CD4-positive, alpha-beta T cell treated with Interleukin-17A for 4 hours (primary cell): Measurements from ENCODE around the gene MYBPC2.
A peak's percentile ranks its signal among the peaks of the same experiment; 100 is the strongest.
"Not testable (repeated sequence)": the region's sequence is repeated elsewhere in the genome, so short reads cannot be mapped to it uniquely, and the experiment has no call there.

Source experiments
- DNase-seq: peaks from one replicate; pipeline ENCODE4 v3.0.0-alpha.2; 2020; ENCODE audit warnings: mixed read lengths

The MYBPC2 gene

DNA sequence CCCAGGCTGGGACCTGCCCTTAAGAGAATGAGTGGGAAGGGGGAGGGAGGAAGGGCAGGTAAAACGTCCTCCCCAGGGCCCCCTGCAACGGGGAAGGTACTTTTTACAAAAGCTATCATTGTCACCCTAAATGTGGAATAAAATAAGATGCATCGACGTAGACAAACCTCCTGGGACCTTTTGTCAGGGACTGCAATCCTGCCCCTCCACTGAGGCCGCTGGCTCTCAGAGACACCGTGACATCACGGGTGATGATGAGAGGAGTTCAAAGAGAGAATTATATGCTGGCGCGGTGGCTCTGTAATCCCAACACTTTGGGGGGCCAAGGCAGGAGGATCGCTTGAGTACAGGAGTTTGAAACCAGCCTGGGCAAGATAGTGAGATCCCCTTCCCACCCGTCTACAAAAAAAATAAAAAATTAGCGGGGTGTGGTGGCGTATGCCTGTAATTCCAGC is 1.8 kb upstream of the MYBPC2 start:
- no peak for DNase-seq

DNA sequence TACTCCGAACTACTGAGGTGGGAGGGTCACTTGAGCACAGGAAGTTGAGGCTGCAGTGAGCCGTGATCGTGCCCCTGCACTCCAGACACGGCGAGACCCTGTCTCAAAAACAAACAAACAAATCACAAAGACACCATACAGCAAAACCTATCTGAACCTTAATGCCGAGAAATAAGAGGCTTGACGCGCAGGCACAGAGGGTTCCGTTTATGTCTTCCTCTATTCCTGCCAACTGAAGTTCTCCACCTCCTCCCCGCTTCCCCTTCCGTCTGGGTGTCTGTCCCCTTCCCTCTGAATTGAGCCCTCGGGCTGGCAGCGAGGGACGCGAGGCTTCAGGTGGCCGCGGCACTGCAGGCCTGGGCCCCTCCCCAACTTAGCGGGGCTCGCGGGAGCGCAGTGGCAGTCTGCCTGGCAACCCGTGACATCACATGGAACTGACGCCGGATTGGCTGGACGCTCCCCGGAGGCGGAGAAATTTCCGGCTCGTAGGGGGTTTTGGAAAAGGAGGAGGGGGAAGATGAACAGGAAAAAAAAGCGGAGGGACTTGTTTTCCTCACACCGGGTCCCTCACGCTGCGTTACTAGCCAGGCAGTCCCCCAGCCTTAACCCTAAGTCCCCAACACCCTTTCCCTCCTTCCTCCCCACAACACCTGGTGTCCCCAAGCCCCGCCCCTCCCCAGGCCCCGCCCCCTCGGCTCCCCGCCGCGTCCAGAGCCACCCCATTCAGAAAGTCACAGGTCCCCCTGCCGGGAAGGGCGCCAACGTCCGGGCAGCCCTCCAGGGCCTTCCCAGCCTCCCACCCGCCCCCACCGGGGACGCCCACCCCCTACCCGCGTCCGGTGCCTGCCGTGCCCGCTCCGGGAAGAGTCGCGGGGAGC is 1.1 kb upstream of the MYBPC2 start:
- peak; percentile 88 for DNase-seq

DNA sequence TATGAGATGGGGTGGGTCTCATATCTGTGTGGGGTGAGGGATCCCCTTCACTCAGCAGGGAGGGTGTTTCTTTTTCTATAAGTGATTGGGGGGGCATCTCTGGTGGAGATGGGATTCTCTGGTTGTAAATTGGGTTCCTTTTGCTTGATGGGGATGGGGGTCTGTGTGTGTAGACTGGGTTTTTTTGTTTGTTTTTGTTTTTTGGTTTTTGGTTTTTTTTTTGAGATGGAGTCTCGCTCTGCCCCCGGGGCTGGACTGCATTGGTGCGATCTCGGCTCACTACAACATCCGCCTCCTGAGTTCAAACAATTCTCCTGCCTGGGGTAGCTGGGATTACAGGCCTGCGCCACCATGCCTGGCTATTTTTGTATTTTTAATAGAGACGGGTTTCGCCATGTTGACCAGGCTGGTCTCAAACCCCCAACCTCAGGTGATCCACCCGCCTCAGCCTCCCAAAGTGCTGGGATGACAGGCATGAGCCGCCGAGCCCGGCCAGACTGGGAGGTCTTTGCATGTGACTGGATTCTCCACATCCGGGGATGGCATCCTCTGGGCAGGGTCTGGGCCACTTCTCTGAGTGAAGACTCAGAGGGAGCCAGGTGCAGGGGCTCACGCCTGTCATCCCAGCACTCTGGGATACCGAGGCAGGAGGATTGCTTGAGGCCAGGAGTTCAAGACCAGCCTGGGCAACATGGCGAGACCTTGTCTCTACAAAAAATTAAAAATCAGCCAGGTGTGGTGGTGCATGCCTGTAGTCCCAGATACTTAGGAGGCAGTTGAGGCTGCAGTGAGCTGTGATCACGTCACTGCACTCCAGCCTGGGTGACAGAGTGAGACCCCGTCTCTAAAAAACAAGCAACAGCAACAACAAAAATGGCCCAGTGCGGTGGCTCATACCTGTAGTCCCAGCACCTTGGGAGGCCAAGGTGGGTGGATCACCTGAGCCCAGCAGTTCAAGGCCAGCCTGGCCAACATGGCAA is 799 bp downstream of the MYBPC2 start:
- DNase-seq: no peak

DNA sequence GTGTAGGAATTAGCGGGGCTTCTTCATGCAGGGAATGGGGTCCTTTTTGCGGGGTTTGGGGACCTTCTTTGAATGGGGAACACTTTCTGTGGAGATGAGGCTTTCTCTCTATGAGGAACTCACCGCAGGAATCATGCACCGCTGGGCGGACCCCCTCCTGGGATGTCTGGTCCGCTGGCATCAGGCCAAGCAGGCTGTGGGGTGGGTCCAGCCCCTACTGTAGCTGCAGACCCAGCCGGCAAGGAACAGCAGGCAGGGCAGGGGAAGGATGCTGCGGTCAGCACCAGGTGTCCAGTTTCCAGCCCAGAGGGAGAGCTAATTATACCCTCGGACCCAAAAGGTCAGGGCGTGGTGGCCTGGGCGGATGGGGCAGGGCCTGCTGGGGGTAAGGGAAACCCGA is 1.8 kb downstream of the MYBPC2 start:
- no peak for DNase-seq

DNA sequence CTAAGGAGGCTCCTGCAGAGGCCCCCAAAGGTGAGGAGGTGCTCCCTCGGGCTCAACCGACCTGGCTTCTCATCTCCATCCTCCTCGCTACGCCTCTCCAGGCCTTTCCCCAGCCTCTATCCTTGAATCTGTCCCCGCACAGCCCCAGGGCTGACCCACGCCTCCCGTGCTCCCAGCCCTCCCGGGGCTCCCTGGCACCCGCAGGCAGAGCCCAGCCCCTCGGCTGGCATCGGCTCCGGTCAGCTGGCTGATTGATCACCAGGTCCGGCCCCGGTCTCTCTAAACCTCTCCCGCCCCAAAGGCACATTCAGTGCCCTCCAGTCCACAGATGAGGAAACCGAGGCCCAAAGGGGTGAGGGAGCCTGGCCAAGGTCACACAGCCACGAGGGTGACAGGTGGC is 2.5 kb downstream of the MYBPC2 start:
- no peak for DNase-seq

DNA sequence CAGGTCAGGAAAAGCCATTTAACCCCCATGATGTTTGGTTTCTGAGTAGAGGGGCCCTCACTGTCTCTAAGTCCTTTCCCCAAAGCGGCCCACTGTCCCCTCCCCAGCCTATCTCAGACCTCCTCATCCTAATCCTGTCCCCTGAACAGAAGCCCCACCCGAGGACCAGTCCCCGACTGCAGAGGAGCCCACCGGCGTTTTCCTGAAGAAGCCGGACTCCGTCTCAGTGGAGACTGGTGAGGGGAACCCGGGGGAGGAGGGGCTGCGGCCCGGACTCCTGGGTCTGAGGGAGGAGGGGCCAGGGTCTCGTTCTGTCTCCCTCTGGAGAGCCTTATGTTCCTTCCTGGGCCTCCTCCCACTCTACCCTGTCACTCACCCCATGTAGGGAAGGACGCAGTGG is 2.9 kb downstream of the MYBPC2 start:
- DNase-seq: no peak

DNA sequence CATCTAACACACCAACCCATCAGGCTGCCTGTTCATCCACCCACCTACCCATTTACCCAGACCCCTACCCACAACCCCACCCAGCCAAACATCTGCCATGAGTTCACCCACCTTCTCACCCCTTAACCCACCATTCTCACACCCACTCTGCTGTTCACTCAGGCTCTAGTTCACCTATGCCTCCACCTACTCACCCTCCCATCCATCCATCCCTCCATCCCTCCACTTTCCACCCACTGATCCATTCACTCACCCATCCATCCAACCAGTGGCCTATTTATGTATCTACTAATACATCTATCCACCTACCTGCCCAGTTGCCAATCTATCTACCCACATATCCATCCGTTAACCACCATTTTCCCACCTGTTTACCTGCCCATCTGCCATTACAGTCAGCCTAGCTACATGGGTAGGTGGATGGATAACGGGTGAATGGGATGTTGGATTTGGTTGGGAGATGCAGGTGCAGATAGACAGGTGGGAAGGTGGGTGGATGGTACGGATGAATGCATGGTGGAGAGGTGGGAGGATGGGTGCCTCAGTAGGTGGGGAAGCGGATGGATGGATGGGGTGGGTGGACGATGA is 5.3 kb downstream of the MYBPC2 start:
- DNase-seq: no peak

DNA sequence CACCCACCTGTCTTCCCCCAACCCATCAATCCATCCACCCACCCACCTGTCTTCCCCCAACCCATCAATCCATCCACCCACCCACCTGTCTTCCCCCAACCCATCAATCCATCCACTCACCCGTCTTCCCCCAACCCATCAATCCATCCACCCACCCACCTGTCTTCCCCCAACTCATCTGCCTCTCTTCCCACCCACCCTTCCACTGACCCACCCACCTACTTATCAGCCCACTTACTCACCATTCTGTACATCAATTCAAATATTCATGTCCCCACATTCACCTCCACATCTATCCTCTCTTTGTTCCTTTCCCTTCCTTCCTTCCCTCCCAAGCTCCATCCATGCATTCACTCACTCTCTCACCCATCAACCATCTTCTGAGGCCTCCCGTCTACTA is 6.4 kb downstream of the MYBPC2 start:
- not testable (repeated sequence) for DNase-seq

DNA sequence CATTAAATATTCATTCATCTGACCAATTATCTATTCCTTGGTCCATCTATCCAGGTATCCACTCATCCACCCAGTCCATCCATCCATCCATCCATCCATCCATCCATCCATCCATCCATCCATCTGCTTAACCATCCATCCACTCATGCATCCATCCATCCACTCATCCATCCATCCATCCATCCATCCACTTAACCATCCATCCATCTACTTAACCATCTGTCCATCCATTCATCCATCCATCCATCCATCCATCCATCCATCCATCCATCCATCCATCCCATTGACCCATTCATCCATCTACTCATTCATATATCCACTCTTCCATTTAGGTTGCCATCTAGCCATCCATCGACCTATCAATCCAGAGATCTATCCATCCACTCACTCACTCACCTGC is 11.4 kb downstream of the MYBPC2 start:
- DNase-seq: no peak

DNA sequence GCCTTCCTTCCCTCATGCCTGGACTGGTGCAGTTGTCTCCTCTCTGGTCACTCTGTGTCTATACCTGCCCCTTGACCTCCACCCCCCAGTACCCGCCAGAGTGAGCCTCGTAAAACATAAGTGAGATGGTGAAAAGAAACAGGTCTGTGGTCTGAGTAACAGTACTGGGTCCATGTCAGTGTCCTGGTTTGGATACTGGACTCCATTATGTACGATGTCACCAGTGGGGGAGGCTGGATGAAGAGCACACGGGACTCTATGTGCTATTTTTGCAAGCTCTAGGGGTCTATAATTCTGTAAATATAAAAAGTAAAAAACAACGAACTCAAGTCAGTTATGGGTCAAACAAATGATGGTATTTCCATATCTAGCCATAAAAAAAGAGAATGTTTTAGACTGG is 14.4 kb downstream of the MYBPC2 start:
- DNase-seq: no peak

DNA sequence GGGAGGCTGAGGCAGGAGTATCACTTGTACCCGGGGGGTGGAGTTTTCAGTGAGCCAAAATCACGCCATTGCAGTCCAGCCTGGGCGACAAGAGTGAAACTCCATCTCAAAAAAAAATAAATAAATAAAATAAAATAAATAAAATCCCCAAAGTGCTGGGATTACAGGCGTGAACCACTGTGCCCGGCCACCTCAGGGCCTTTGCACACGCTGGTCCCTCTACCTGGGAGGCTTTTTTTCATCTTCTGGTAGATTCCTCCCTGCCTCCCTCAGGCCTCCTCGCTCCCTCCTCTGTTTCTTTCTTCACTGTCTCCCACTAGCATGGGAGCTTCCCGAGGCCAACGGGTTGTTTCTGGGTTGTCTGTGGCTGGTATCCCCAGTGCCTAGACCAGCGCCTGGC is 15.1 kb downstream of the MYBPC2 start:
- no peak for DNase-seq

DNA sequence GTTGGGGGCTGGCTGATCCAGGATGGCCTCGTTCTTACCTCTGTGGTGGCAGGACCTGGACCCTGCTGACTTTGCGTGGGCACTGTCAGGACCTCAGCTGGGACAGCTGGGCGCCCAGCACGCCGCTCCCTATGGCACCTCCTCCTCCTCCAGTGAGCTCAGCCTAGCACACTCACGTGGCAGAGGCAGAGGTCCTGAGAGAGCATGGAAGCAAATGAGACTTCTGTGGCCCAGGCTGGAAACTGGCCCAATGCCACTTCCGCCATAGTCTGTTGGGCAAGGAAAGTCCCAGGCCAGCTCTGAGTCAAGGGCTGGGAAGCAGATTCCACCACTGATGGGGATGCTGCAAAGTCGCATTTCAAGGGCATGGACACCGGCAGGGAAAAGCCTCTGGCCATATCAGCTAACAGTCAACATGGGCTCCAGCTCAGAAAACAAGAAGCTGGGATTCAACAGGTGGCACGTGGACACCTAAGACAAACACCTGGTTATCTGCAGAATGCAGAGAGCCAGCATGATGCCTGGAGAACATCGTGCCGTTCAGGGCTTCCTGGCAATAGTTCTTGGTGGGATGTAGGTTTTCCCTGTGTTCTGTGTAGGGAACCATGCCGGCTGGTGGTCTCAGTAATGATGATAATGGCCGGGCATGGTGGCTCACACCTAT is 16.7 kb downstream of the MYBPC2 start:
- no peak for DNase-seq

DNA sequence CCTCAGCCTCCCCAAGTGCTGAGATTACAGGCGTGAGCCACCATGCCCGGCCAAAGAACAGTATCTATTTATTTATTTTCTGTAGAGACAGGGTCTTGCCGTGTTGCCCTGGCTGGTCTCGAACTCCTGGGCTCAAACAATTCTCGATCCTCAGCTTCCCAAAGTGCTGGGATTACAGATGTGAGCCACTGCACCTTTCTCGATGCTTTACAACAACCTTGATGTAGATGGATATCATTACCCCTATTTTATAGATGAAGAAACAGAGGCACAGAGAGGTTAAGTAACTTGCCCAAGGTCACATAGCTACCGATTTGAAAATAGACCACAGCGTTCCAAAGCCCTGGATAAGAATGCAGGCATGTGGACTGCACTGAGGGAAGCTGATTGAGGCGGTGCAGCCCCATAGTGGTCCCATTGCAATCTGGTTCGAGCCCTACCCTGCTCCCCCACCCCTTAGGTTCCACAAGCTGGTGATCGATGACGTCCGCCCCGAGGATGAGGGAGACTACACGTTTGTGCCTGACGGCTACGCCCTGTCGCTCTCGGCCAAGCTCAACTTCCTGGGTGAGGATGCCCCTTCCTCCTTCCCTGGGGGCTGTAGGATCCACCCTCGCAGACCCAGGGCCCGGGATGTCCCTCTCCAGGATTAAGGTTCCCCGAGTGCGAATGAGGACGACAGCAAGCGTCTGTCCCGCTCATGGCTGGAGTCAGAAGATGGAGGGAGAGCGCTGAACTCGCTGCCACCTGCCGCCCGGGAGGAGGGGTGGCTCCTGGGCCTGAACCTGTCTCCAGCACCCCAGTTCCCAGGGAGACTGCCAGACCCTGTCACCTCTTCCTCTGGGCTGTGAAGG is 17.9 kb downstream of the MYBPC2 start:
- DNase-seq: no peak

DNA sequence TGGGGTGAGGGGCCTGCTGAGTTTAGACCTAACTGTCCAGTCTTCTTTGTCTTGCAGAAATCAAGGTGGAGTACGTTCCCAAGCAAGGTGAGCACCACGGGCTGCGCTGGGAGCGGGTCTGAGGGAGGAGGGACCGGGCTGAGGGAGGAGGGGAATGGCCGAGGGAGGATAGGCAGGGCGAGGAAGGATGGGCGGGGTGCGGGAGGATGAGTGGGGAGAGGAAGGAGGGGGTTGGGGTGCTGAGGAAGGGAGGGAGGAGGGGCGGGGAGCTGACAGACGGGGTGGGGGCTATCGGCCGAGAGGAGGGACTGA is 18.5 kb downstream of the MYBPC2 start:
- DNase-seq: no peak

DNA sequence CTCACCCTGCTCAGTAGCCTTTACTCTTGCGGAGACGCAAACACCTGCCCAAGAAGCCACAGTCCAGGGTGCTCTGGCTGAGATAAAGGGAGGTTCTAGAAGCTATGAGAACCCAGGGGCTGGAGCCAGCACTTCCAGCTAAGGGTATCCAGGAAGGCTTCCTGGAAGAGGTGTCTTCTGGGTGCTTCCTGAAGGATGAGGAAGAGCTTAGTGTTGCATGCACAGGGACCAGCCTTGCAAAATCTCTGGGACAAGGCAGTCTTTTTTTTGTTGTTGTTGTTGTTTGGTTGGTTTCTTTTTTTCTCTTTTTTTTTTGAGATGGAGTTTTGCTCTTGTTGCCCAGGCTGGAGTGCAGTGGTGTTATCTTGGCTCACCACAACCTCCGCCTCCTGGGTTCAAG is 20.6 kb downstream of the MYBPC2 start:
- DNase-seq: no peak

DNA sequence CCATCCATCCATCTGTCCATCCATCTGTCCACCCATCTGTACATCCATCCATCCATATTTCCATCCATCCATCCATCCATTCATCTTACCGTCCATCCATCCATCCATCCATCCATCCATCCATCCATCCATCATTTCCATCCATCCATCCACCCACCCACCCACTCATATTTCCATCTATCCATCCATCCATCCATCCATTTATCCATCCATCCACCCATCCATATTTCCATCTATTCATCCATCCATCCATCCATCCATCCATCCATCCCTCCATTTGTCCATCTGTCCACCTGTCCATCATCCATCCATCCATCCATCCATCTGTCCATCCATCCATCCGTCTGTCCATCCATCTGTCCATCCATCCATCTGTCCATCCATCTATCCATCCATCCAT is 23.3 kb downstream of the MYBPC2 start:
- no peak for DNase-seq

DNA sequence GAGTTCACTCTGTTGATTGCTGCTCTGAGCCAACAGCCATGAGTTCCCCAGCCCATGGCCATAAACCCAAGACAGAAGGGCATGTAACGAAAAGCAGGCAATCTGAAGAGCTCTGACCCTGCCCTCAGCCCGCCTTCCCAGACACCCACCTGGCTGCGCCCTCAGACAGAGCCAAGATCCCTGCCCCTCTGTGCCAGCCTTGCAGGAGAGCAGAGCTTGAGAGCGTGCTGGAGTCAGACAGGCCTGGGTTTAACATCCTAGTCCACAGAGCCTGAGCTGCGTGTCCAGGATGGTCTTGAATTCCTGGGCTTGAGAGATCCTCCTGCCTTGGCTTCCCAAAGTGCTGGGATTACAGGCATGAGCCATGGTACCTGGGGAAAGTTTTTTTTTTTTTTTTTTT is 24.6 kb downstream of the MYBPC2 start:
- no peak for DNase-seq

DNA sequence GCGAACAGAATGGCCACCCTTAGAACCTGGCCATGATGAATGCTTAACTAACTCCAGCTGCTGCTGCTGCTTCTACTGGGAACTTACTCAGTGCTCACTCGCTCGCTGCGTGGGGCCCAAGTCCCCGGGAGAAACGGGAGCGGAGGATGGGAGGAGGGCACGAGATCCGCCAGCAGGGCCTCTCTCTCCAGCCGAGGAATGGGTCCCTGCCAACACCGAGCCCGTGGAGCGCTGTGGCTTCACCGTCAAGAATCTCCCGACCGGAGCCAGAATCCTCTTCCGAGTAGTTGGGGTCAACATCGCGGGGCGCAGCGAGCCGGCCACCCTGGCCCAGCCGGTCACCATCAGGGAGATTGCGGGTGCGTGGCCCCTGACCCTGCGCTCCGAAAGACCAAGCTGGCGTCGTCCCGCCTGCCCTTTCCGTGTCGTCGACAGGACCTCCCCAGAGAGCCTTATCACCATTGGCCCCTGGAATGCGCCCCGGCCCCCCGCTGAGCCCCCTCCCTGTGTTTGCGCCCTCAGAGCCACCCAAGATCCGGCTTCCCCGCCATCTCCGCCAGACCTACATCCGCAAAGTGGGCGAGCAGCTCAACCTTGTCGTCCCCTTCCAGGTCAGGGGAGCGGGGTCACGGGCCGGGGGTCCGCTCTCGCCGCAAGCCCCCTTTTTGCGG is 25.8 kb downstream of the MYBPC2 start:
- no peak for DNase-seq

DNA sequence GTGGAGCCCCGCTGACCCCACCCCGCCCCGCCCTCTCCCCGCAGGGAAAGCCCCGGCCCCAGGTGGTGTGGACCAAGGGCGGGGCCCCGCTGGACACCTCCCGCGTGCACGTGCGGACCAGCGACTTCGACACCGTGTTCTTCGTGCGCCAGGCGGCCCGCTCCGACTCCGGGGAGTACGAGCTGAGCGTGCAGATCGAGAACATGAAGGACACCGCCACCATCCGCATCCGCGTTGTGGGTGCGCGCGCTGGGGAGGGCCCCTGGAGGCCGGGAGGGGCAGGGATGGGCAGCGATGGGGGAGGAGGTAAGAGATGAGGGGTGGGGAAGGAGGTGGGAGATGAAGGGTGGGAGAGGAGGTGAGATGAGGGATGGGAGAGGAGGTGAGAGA is 26.4 kb downstream of the MYBPC2 start:
- no peak for DNase-seq

DNA sequence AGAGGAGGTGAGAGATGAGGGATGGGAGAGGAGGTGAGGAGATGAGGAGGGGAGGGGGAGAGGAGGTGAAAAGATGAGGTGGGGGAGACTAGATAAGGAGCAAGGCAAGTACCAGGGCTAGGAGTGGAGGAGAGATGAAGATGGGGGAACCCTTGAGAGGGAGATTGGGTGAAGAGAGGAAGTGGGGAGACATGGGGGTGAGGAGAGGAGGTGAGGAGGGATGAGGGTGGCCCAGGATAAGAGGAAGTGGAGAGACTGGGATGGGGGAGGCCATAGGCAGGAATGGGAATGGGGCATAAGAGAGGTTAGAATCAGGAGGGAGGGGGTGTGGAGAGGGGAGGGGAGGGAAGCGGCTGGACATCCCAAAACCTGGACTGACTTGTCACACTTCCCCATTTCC is 26.9 kb downstream of the MYBPC2 start:
- no peak for DNase-seq

DNA sequence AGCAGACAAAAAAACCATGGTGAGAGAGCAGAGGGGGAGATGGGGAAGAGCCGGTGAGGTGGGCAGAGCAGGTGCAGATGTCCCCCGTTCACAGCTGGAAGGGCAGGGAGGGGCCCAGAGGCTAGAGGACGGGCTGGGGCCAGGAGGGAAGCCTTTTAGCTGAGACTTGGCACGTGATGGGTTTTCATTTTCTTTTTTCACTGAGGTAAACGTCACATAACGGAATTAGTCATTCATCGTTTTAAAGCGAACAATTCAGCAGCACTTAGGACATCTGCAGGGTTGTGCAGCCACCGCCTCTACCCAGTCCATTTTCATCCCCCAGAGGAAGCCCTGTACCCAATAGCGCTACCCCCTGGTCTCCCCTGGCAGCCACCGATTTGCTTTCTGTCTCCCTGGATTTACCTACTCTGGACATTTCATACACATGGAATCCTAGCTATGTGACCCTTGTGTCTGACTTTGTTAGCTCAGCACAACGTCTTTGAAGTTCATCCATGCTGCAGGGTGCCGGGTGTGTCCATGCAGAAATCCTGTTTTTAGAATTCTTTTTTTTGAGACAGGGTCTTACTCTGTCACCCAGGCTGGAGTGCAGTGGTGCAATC is 27.6 kb downstream of the MYBPC2 start:
- DNase-seq: no peak
